Psoas muscle (tissue), 8 donors: Measurements from ENCODE around the gene LOXL4. TPM values are rescaled to one million over a fixed set of nuclear protein-coding genes. Genes with fewer than 3 reads are reported as not detected.

Experiments
- ATAC-seq, 4 donors: fragments of 200-7000 bp; cut with Tn5 transposase; one replicate each; pipeline ENCODE4 v1.9.1; 2020; ENCODE audit warnings: moderate library complexity in 3 of 4, mild to moderate bottlenecking in 2 of 4
- DNase-seq, 2 donors: peaks; one replicate each; pipeline ENCODE4 v3.0.0-alpha.2; 2020
- H3K27ac ChIP-seq: fragments of 200-600 bp; one replicate; pipeline ENCODE4 v1.8.0; 2022
- H3K27me3 ChIP-seq, 3 donors: fragments of 200-600 bp in 1 of 3; one replicate each; pipeline versions ENCODE4 v1.6.1 to v1.8.0; 2013 to 2022; ENCODE audit warnings: low read length in 2 of 3, mild to moderate bottlenecking in 2 of 3, moderate library complexity in 1 of 3; ENCODE audit not compliant: insufficient read depth in 3 of 3
- H3K36me3 ChIP-seq, 2 donors: fragments of 200-600 bp in 1 of 2; one replicate each; pipeline versions ENCODE4 v1.6.1 to v1.8.0; 2013 to 2022; ENCODE audit warnings: low read depth in 1 of 2, mild to moderate bottlenecking in 1 of 2, moderate library complexity in 1 of 2; ENCODE audit not compliant: insufficient read depth in 1 of 2
- H3K4me1 ChIP-seq: fragments of 200-600 bp; one replicate; pipeline ENCODE4 v1.8.0; 2022
- H3K4me3 ChIP-seq: fragments of 200-600 bp; one replicate; pipeline ENCODE4 v1.8.0; 2022; ENCODE audit warnings: mild to moderate bottlenecking
- H3K9me3 ChIP-seq: fragments of 200-600 bp; one replicate; pipeline ENCODE4 v1.8.0; 2022
- WGBS, 3 donors: extraction: QIAGEN DNeasy Blood & Tissue Kit; methylation state at CpG; one replicate each; pipeline versions ENCODE4 v1.1.6 to v1.1.7; 2013; 5-methylcytosine and 5-hydroxymethylcytosine counted together
- intact Hi-C, 2 donors: fragments of 100-400 bp; cut with DNase I; formaldehyde crosslinking; loops; one replicate each; pipeline versions ENCODE4 v1.11.0 to v1.14.2; 2022
- polyA plus RNA-seq, 3 donors: library from polyadenylated mRNA; stranded (reverse); fragments of 200-250 nt; gene quantifications; one replicate each; pipeline ENCODE4 v1.2.3, GENCODE V29; 2013
- total RNA-seq, 4 donors: library from RNA; stranded (reverse); fragmentation: NEBNext Ultra II Directional in 2 of 4; extraction: Animal tissue kit (Norgen Biotek cat#: 25700) in 2 of 4; gene quantifications; one replicate each; pipeline versions ENCODE4 v1.2.1 to v1.2.4, GENCODE V29; 2021 to 2023
- TF ChIP-seq, protein P1 (sequence below): fragments of 200-600 bp; IDR thresholded peaks from one replicate; pipeline ENCODE4 v1.8.0; 2022; ENCODE audit warnings: antibody characterized with exemption
- donor health status: healthy with polysubstance abuse.
- donor health status: DM: no; HTN: no; CAD: no; lungs with moderate emphysema.
- donor health status: Bipolar disorder and iron deficiency.
- donor health status: healthy.
- donor health status: DM: yes; HTN: yes; CAD: no.
- donor health status: DM: no; HTN: no; CAD: no.
- donor health status: DM: no; HTN: no; CAD: no.
- donor health status: DM: yes; HTN: yes; CAD: no.

Gene LOXL4
- total and polyA plus RNA-seq, 7 donors: 2.9 to 26.3 (median 7.4) TPM

GRCh38 chr10:98270073-98270740, 2.2 kb upstream of the LOXL4 start:
- 45 to 51% (median 46%) methylated on average over 10 of the region's 10 CpGs for WGBS, 3 donors
- peak overlapping the region; percentile 88 for H3K27ac ChIP-seq
- peaks cover 40% of the 10 kb centered on the region for H3K4me1 ChIP-seq
- H3K4me3 ChIP-seq: no peak overlapping the region
- TF ChIP-seq, protein P1, sequence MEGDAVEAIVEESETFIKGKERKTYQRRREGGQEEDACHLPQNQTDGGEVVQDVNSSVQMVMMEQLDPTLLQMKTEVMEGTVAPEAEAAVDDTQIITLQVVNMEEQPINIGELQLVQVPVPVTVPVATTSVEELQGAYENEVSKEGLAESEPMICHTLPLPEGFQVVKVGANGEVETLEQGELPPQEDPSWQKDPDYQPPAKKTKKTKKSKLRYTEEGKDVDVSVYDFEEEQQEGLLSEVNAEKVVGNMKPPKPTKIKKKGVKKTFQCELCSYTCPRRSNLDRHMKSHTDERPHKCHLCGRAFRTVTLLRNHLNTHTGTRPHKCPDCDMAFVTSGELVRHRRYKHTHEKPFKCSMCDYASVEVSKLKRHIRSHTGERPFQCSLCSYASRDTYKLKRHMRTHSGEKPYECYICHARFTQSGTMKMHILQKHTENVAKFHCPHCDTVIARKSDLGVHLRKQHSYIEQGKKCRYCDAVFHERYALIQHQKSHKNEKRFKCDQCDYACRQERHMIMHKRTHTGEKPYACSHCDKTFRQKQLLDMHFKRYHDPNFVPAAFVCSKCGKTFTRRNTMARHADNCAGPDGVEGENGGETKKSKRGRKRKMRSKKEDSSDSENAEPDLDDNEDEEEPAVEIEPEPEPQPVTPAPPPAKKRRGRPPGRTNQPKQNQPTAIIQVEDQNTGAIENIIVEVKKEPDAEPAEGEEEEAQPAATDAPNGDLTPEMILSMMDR: no peak
- H3K27me3 ChIP-seq: no peaks in the 10 kb centered on the region
- H3K9me3 ChIP-seq: no peaks in the 10 kb centered on the region
- DNase-seq (no peak), ATAC-seq (no peak)
- H3K36me3 ChIP-seq: no peaks in the 10 kb centered on the region
- intact Hi-C loops: no loop called here

- peaks cover 40% of the 10 kb centered on the region for H3K4me1 ChIP-seq
- H3K36me3 ChIP-seq: no peaks in the 10 kb centered on the region
- H3K27ac ChIP-seq: peak overlapping the region; percentile 88
- DNase-seq: peak; percentile 87 to 95
- no peaks in the 10 kb centered on the region for H3K27me3 ChIP-seq
- TF ChIP-seq, protein P1: no peak
- H3K9me3 ChIP-seq: no peaks in the 10 kb centered on the region
- 4 to 8% (median 7%) methylated on average over 8 of the region's 8 CpGs for WGBS, 3 donors
- intact Hi-C loops: loop anchor here (5.0 to 10.0 kb wide), 2 partner anchors 143 to 155 kb away; no protein-coding TSS in a partner anchor
- peak; percentile 88 to 93 (median 92) for ATAC-seq
- H3K4me3 ChIP-seq: no peak overlapping the region
These were observed 1.5 kb upstream of the LOXL4 start for GRCh38 chr10:98269435-98269912.

- H3K36me3 ChIP-seq: no peaks in the 10 kb centered on the region
- peaks cover 40% of the 10 kb centered on the region for H3K4me1 ChIP-seq
- H3K9me3 ChIP-seq: no peaks in the 10 kb centered on the region
- H3K4me3 ChIP-seq: peak overlapping the region; percentile 70
- DNase-seq (peak in 1 of 2 donors; percentile 42), ATAC-seq (peak in 3 of 4 donors; percentile 2 to 20 (median 13))
- WGBS, 3 donors: 11 to 18% (median 15%) methylated on average over 16 to 17 of the region's 17 CpGs
- intact Hi-C loops: loop anchor here (5.0 to 10.0 kb wide), 2 partner anchors 143 to 156 kb away; no protein-coding TSS in a partner anchor
- TF ChIP-seq, protein P1: no peak
- H3K27me3 ChIP-seq: no peaks in the 10 kb centered on the region
- peak overlapping the region; percentile 88 for H3K27ac ChIP-seq
These were observed 869 bp upstream of the LOXL4 start for GRCh38 chr10:98268694-98269431.

DNA sequence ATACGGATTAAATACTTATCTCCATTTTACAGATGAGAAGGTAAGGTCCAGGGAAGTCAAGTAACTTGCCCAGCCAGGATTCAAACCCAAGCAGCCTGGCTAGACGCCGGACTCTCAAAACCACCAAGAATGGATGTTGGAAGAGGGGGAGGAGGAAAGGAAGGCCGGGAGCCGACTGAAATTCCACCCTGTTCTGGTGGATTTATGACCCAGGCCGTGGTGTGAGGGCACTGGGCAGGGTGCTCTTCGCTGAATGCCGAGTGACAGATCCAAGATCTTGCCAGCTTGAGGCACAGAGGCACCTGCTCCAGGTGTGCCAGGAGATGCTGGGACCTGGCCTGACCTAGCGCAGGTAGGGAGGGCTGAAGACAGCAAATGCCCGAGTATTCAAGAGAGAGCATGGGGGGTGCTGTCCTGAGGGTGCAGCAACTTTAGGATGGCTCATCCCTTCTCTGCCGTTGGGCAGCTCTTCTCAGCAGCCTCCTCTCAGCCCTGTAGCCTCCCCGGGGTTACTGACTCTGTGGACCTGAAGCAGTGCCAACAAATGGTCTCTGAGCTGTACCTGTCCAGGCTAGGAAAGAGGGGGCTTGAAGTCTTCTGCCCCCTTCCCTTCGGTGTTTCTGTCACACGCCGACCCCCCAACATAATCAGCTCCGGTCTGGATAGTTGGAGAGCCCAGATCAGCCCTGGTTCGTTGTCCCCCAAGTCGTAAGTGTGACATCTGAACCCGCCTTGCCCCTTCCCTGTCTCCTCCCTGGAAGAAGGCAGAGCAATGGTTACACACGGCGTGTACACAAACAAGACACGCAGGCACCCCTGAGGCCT, 713 bp downstream of the LOXL4 start:
- DNase-seq (no peak), ATAC-seq (no peak)
- peak overlapping the region; percentile 71 for H3K4me3 ChIP-seq
- peak overlapping the region; percentile 88 for H3K27ac ChIP-seq
- intact Hi-C loops: loop anchor here (5.0 to 10.0 kb wide), 2 partner anchors 145 to 158 kb away; no protein-coding TSS in a partner anchor
- H3K36me3 ChIP-seq: no peaks in the 10 kb centered on the region
- peaks cover 43% of the 10 kb centered on the region for H3K4me1 ChIP-seq
- H3K27me3 ChIP-seq: no peaks in the 10 kb centered on the region
- WGBS, 3 donors: 35 to 66% (median 43%) methylated on average over 21 to 22 of the region's 22 CpGs
- TF ChIP-seq, protein P1: no peak
- H3K9me3 ChIP-seq: no peaks in the 10 kb centered on the region
